PC-9 (cell line): ENCODE results near the gene SAMD13. TPM values are rescaled to one million over a fixed set of nuclear protein-coding genes. Genes with fewer than 3 reads are reported as not detected.

Experiments
- BruUV-seq: library from RNA; stranded (reverse); fragments of 400-500 nt; replicated peaks from 2 replicates; lab custom pipeline; 2021; lab: Mats Ljungman, UMichigan
- CTCF ChIA-PET: fragments of 300-600 bp; sonication (Branson Sonifier 250); formaldehyde crosslinking; loops from one replicate; lab custom pipeline; 2022; ENCODE audit warnings: antibody characterized with exemption; lab: Charles Lee
- POLR2A ChIA-PET: fragments of 300-600 bp; sonication (Branson Sonifier 250); formaldehyde crosslinking; loops from one replicate; lab custom pipeline; 2022; ENCODE audit warnings: antibody characterized with exemption; ENCODE audit not compliant: unreplicated experiment; lab: Charles Lee
- DNase-seq, 2 experiments: peaks; one replicate each; pipeline versions ENCODE4 v3.0.0 to v3.0.0-alpha.2; 2015 to 2022; ENCODE audit warnings: mixed read lengths in 1 of 2
- H2AFZ ChIP-seq: fragments of 200-600 bp; sonication (generic); 2 replicates; pipeline ENCODE4 v1.8.1; 2017; ENCODE audit warnings: antibody characterized with exemption
- H3F3A ChIP-seq: fragments of 200-600 bp; sonication (generic); 2 replicates; pipeline ENCODE4 v1.8.1; 2017; ENCODE audit warnings: antibody characterized with exemption, mild to moderate bottlenecking, low read depth; ENCODE audit not compliant: insufficient read depth
- H3K27ac ChIP-seq: fragments of 200-600 bp; sonication (generic); 2 replicates; pipeline ENCODE4 v1.6.1; 2016; ENCODE audit warnings: mixed run types
- H3K27me3 ChIP-seq: fragments of 200-600 bp; sonication (generic); 2 replicates; pipeline ENCODE4 v1.6.1; 2016; ENCODE audit warnings: low read depth, mixed run types; ENCODE audit not compliant: insufficient read depth
- H3K36me3 ChIP-seq: fragments of 200-600 bp; sonication (generic); 2 replicates; pipeline ENCODE4 v1.6.1; 2016; ENCODE audit warnings: low read depth, mixed run types
- H3K4me1 ChIP-seq: fragments of 200-600 bp; sonication (generic); replicated peaks from 2 replicates; pipeline ENCODE4 v1.6.1; 2016; ENCODE audit warnings: mixed run types; ENCODE audit not compliant: insufficient read depth
- H3K4me2 ChIP-seq: fragments of 200-600 bp; sonication (generic); 2 replicates; pipeline ENCODE4 v1.6.1; 2017; ENCODE audit warnings: mixed run types
- H3K4me3 ChIP-seq: fragments of 200-600 bp; sonication (generic); 2 replicates; pipeline ENCODE4 v1.6.1; 2016; ENCODE audit warnings: mixed run types
- H3K79me2 ChIP-seq: fragments of 200-600 bp; sonication (generic); 2 replicates; pipeline ENCODE4 v1.6.1; 2017; ENCODE audit warnings: low read depth, mixed run types
- H3K9me2 ChIP-seq: fragments of 200-600 bp; sonication (generic); 2 replicates; pipeline ENCODE4 v1.8.1; 2017; ENCODE audit warnings: mild to moderate bottlenecking; ENCODE audit not compliant: insufficient read depth
- H3K9me3 ChIP-seq: fragments of 200-600 bp; sonication (generic); 2 replicates; pipeline ENCODE4 v1.8.1; 2016; ENCODE audit warnings: low read depth; ENCODE audit not compliant: insufficient read depth
- H4K20me1 ChIP-seq: fragments of 200-600 bp; sonication (generic); 2 replicates; pipeline ENCODE4 v1.8.1; 2017; ENCODE audit not compliant: insufficient read depth
- CTCF ChIP-seq: fragments of 200-600 bp; sonication (generic); conservative IDR thresholded peaks from 2 replicates; pipeline ENCODE4 v1.6.1; 2017; ENCODE audit warnings: mixed run types, antibody characterized with exemption, mild to moderate bottlenecking, moderate library complexity
- EZH2 ChIP-seq: fragments of 200-600 bp; sonication (generic); IDR thresholded peaks from 2 replicates; pipeline ENCODE4 v1.8.0; 2017; ENCODE audit warnings: antibody characterized with exemption, low read depth
- intact Hi-C: fragments of 100-400 bp; cut with micrococcal nuclease; formaldehyde crosslinking; loops from one replicate; pipeline ENCODE4 v1.10.0; 2022; ENCODE audit not compliant: unreplicated experiment
- total RNA-seq: library from RNA; stranded (reverse); gene quantifications from 2 replicates; pipeline ENCODE4 v1.2.3, GENCODE V29; 2021

The SAMD13 gene
- total RNA-seq, 1 experiment from 2014 or later, result 2.5 TPM

- no peaks in the 10 kb centered on the region for H3K27me3 ChIP-seq
- ChIA-PET CTCF (no interaction called here), POLR2A (no interaction called here)
- H3K79me2 ChIP-seq, result no peaks in the 10 kb centered on the region
- BruUV-seq, result no TSS peak
- no peak for TF ChIP-seq EZH2
- TF ChIP-seq CTCF, result no peak
- no peak overlapping the region for H2AFZ ChIP-seq
- no peaks in the 10 kb centered on the region for H3K36me3 ChIP-seq
- H3K9me3 ChIP-seq, result no peaks in the 10 kb centered on the region; the same call in 1 of the 2 replicates
- no peak overlapping the region for H3K27ac ChIP-seq
- no peak overlapping the region for H3K4me2 ChIP-seq
- H3K4me1 ChIP-seq, result peaks cover 29% of the 10 kb centered on the region
- intact Hi-C loops, result no loop called here
- no peak for DNase-seq
- H3K9me2 ChIP-seq, result no peaks in the 10 kb centered on the region
- no peak overlapping the region for H3K4me3 ChIP-seq
- no peaks in the 10 kb centered on the region for H4K20me1 ChIP-seq
- H3F3A ChIP-seq, result peaks cover 21% of the 10 kb centered on the region
Observed at GRCh38 chr1:84259376-84259775, 42.1 kb upstream of the SAMD13 start.

- CTCF ChIA-PET, result no interaction called here
Observed at GRCh38 chr1:84259989-84260388, 41.5 kb upstream of the SAMD13 start.

GRCh38 chr1:84260852-84261518 is 40.5 kb upstream of the SAMD13 start:
- peak overlapping the region; percentile 62; the same call in 1 of the 2 replicates for H2AFZ ChIP-seq
- H3K36me3 ChIP-seq, result no peaks in the 10 kb centered on the region
- intact Hi-C loops, result no loop called here
- H3K9me3 ChIP-seq, result no peaks in the 10 kb centered on the region; the same call in 1 of the 2 replicates
- POLR2A ChIA-PET, result no interaction called here
- H3K9me2 ChIP-seq, result no peaks in the 10 kb centered on the region
- no peaks in the 10 kb centered on the region for H3K27me3 ChIP-seq
- H3K4me3 ChIP-seq, result no peak overlapping the region
- no peaks in the 10 kb centered on the region for H3K79me2 ChIP-seq
- peak; percentile 21 to 87 for DNase-seq
- no TSS peak for BruUV-seq
- TF ChIP-seq EZH2 (no peak), CTCF (no peak)
- peak overlapping the region; percentile 71 for H3K27ac ChIP-seq
- peaks cover 15% of the 10 kb centered on the region; the same call in 1 of the 2 replicates for H3F3A ChIP-seq
- peak overlapping the region; percentile 60 for H3K4me2 ChIP-seq
- CTCF ChIA-PET, result no interaction called here
- no peaks in the 10 kb centered on the region for H4K20me1 ChIP-seq
- peaks cover 21% of the 10 kb centered on the region for H3K4me1 ChIP-seq

More at GRCh38 chr1:84259989-84260388, 41.5 kb upstream of the SAMD13 start:
- Histone ChIP-seq H3K27me3 (no peaks in the 10 kb centered on the region), H4K20me1 (no peaks in the 10 kb centered on the region), H3F3A (peaks cover 15% of the 10 kb centered on the region; the same call in 1 of the 2 replicates), H3K4me1 (peaks cover 23% of the 10 kb centered on the region), H3K9me3 (no peaks in the 10 kb centered on the region; the same call in 1 of the 2 replicates), H3K27ac (peak overlapping the region; percentile 71; the same call in 1 of the 2 replicates), H3K4me3 (no peak overlapping the region), H3K79me2 (no peaks in the 10 kb centered on the region), H2AFZ (no peak overlapping the region), H3K4me2 (peak overlapping the region; percentile 60), H3K36me3 (no peaks in the 10 kb centered on the region), H3K9me2 (no peaks in the 10 kb centered on the region)
- TF ChIP-seq CTCF (no peak), EZH2 (no peak)
- POLR2A ChIA-PET, result no interaction called here
- no TSS peak for BruUV-seq
- intact Hi-C loops, result no loop called here
- DNase-seq, result no peak
